Measurements from ENCODE around the gene PEX14.

DNA sequence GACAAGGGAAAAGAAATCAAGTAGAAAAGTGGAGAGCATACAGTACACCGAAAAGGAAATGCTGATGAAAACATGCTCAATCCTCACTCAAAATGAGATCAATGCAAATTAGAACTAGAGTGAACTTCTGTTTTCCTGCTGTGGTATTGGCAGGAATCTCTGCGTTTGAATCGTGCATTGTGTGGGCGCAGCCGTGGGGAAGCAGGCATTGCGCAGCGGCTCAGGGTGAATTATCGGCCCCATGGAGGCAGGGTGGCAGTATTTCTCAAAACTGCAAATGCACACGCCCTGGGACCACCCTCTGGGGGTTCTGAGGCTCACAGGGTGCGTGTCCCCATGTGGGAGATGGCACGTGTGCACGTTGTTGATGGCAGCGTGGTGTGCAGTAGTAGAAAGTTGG is 140.6 kb downstream of the PEX14 start:
- TF ChIP-seq, protein P1, sequence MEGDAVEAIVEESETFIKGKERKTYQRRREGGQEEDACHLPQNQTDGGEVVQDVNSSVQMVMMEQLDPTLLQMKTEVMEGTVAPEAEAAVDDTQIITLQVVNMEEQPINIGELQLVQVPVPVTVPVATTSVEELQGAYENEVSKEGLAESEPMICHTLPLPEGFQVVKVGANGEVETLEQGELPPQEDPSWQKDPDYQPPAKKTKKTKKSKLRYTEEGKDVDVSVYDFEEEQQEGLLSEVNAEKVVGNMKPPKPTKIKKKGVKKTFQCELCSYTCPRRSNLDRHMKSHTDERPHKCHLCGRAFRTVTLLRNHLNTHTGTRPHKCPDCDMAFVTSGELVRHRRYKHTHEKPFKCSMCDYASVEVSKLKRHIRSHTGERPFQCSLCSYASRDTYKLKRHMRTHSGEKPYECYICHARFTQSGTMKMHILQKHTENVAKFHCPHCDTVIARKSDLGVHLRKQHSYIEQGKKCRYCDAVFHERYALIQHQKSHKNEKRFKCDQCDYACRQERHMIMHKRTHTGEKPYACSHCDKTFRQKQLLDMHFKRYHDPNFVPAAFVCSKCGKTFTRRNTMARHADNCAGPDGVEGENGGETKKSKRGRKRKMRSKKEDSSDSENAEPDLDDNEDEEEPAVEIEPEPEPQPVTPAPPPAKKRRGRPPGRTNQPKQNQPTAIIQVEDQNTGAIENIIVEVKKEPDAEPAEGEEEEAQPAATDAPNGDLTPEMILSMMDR (IDR thresholded peaks at IDR 0.05; ENCODE audit: low read depth, low read length), result no peak
- TF ChIP-seq MYC (IDR thresholded peaks at IDR 0.05; ENCODE audit: low read depth, low read length), result no peak
